H1 (cell line): Measurements from ENCODE around the gene PCNA. TPM values are rescaled to one million over a fixed set of nuclear protein-coding genes. Genes with fewer than 3 reads are reported as not detected.

ENCODE experiments used
- CTCF ChIA-PET: fragments of 300-600 bp; sonication (Branson Sonifier 250); formaldehyde crosslinking; loops from one replicate; lab custom pipeline; 2021; ENCODE audit not compliant: partially characterized antibody; lab: Charles Lee
- POLR2A ChIA-PET: fragments of 300-600 bp; sonication (Branson Sonifier 250); formaldehyde crosslinking; loops from one replicate; lab custom pipeline; 2021; ENCODE audit warnings: inconsistent platforms; ENCODE audit not compliant: partially characterized antibody; lab: Charles Lee
- DNase-seq, 2 experiments: peaks; one replicate each; pipeline versions ENCODE4 v3.0.0 to v3.0.0-alpha.2; 2010 to 2022; ENCODE audit warnings: low spot score in 2 of 2, low read depth in 1 of 2, mixed read lengths in 1 of 2
- FAIRE-seq: peaks from 2 replicates; lab custom pipeline; 2011; peaks lifted over from hg19 to GRCh38; lab: Jason Lieb, UNC
- H2AFZ ChIP-seq: 2 replicates; pipeline ENCODE4 v1.8.1; 2012; ENCODE audit warnings: low read length, inconsistent platforms
- H2AK5ac ChIP-seq: 2 replicates; pipeline ENCODE4 v1.6.1; 2013; ENCODE audit warnings: low read depth, low read length
- H2BK120ac ChIP-seq: replicated peaks from 2 replicates; pipeline ENCODE3; 2013; ENCODE audit warnings: low read depth, low read length, inconsistent platforms
- H2BK12ac ChIP-seq: 2 replicates; pipeline ENCODE4 v1.6.1; 2013; ENCODE audit warnings: low read depth, low read length
- H2BK15ac ChIP-seq: 2 replicates; pipeline ENCODE4 v1.6.1; 2013; ENCODE audit warnings: low read length
- H2BK20ac ChIP-seq: 2 replicates; pipeline ENCODE4 v1.6.1; 2013; ENCODE audit warnings: low read length
- H2BK5ac ChIP-seq: 2 replicates; pipeline ENCODE4 v1.6.1; 2013; ENCODE audit warnings: low read depth, low read length
- H3K14ac ChIP-seq: 2 replicates; pipeline ENCODE4 v1.6.1; 2013; ENCODE audit warnings: inconsistent platforms; ENCODE audit not compliant: insufficient read length
- H3K18ac ChIP-seq: 2 replicates; pipeline ENCODE4 v1.6.1; 2013; ENCODE audit warnings: low read length; ENCODE audit errors: extremely low read depth
- H3K23ac ChIP-seq: 2 replicates; pipeline ENCODE4 v1.6.1; 2013; ENCODE audit warnings: inconsistent platforms; ENCODE audit not compliant: insufficient read length
- H3K23me2 ChIP-seq: 2 replicates; pipeline ENCODE4 v1.6.1; 2013; ENCODE audit warnings: low read depth, low read length
- H3K27ac ChIP-seq: 2 replicates; pipeline ENCODE4 v1.6.1; 2011; ENCODE audit warnings: low read depth, low read length, inconsistent platforms
- H3K27me3 ChIP-seq, 4 experiments: replicated peaks in 1 of 4; 1 replicate in 1 of 4; 2 replicates in 3 of 4; pipeline versions ENCODE4 v1.6.1 to v1.8.1; 2011 to 2013; ENCODE audit warnings: low read length in 3 of 4, mild to moderate bottlenecking in 3 of 4, inconsistent platforms in 2 of 4, mixed read lengths in 2 of 4, moderate library complexity in 1 of 4; ENCODE audit not compliant: control insufficient read depth in 3 of 4, insufficient read depth in 3 of 4; ENCODE audit errors: extremely low read depth in 1 of 4
- H3K36me3 ChIP-seq, 4 experiments: 2 replicates each; pipeline versions ENCODE4 v1.6.1 to v1.8.1; 2011 to 2013; ENCODE audit warnings: mild to moderate bottlenecking in 4 of 4, low read length in 3 of 4, moderate library complexity in 2 of 4, control low read depth in 1 of 4, inconsistent platforms in 1 of 4; ENCODE audit not compliant: insufficient read depth in 4 of 4, control insufficient read depth in 2 of 4
- H3K4ac ChIP-seq: replicated peaks from 2 replicates; pipeline ENCODE3; 2013; ENCODE audit warnings: low read length, low read depth, mixed read lengths, inconsistent platforms; ENCODE audit not compliant: insufficient read length
- H3K4me1 ChIP-seq, 4 experiments: replicated peaks in 1 of 4; 1 replicate in 1 of 4; 2 replicates in 3 of 4; pipeline versions ENCODE4 v1.6.1 to v1.8.1; 2011 to 2013; ENCODE audit warnings: low read length in 3 of 4, inconsistent platforms in 2 of 4, mixed read lengths in 1 of 4; ENCODE audit not compliant: insufficient read depth in 4 of 4, control insufficient read depth in 3 of 4
- H3K4me2 ChIP-seq, 2 experiments: 2 replicates each; pipeline versions ENCODE4 v1.6.1 to v1.8.1; 2011 to 2013; ENCODE audit warnings: low read depth in 2 of 2, low read length in 2 of 2, control low read depth in 1 of 2, inconsistent platforms in 1 of 2, mild to moderate bottlenecking in 1 of 2; ENCODE audit not compliant: insufficient read depth in 1 of 2
- H3K4me3 ChIP-seq, 4 experiments: fragments of 200-600, 300-600 bp in 1 of 4; sonication (generic), shearing (Covaris generic), sonication (Bioruptor Twin) in 1 of 4; 2 replicates each; pipeline versions ENCODE4 v1.5.1 to v1.8.1; 2011 to 2016; ENCODE audit warnings: low read length in 4 of 4, low read depth in 3 of 4, control low read depth in 2 of 4, inconsistent platforms in 2 of 4, mild to moderate bottlenecking in 2 of 4, mixed read lengths in 1 of 4, moderate library complexity in 1 of 4; ENCODE audit not compliant: insufficient read depth in 2 of 4; ENCODE audit errors: extremely low read depth in 1 of 4
- H3K56ac ChIP-seq: replicated peaks from 2 replicates; pipeline ENCODE3; 2013; ENCODE audit warnings: low read depth, mild to moderate bottlenecking, mixed read lengths, low read length, inconsistent platforms; ENCODE audit not compliant: insufficient read length
- H3K79me1 ChIP-seq: 2 replicates; pipeline ENCODE4 v1.6.1; 2013; ENCODE audit warnings: low read depth, low read length, control low read depth
- H3K79me2 ChIP-seq, 2 experiments: 2 replicates each; pipeline versions ENCODE4 v1.6.1 to v1.8.1; 2012 to 2013; ENCODE audit warnings: low read length in 2 of 2, mild to moderate bottlenecking in 2 of 2, inconsistent platforms in 1 of 2; ENCODE audit not compliant: insufficient read depth in 2 of 2, control insufficient read depth in 1 of 2
- H3K9ac ChIP-seq, 4 experiments: replicated peaks in 1 of 4; 1 replicate in 1 of 4; 2 replicates in 3 of 4; pipeline versions ENCODE4 v1.6.1 to v1.8.1; 2011 to 2013; ENCODE audit warnings: low read depth in 3 of 4, low read length in 3 of 4, control low read depth in 2 of 4, mild to moderate bottlenecking in 2 of 4, moderate library complexity in 2 of 4, inconsistent platforms in 1 of 4; ENCODE audit errors: extremely low read depth in 1 of 4
- H3K9me3 ChIP-seq, 2 experiments: 2 replicates each; pipeline versions ENCODE4 v1.6.1 to v1.8.1; 2012 to 2013; ENCODE audit warnings: mild to moderate bottlenecking in 2 of 2, moderate library complexity in 2 of 2, control low read depth in 1 of 2, inconsistent platforms in 1 of 2, low read depth in 1 of 2, low read length in 1 of 2, mixed read lengths in 1 of 2; ENCODE audit not compliant: insufficient read depth in 2 of 2
- H4K20me1 ChIP-seq, 2 experiments: replicated peaks in 1 of 2; 2 replicates each; pipeline versions ENCODE3 to v1.8.1; 2011 to 2013; ENCODE audit warnings: inconsistent platforms in 2 of 2, low read length in 2 of 2, mild to moderate bottlenecking in 1 of 2; ENCODE audit not compliant: insufficient read depth in 2 of 2, control insufficient read depth in 1 of 2
- H4K5ac ChIP-seq: 2 replicates; pipeline ENCODE4 v1.6.1; 2013; ENCODE audit warnings: low read length, low read depth, mixed read lengths, inconsistent platforms; ENCODE audit not compliant: insufficient read length
- H4K8ac ChIP-seq: 2 replicates; pipeline ENCODE4 v1.8.0; 2013; ENCODE audit warnings: mild to moderate bottlenecking, moderate library complexity, low read length, inconsistent platforms; ENCODE audit not compliant: insufficient read depth; ENCODE audit errors: extremely low read depth
- H4K91ac ChIP-seq: replicated peaks from 2 replicates; pipeline ENCODE3; 2013; ENCODE audit warnings: low read length, mixed read lengths, inconsistent platforms; ENCODE audit not compliant: insufficient read length
- CHD2 ChIP-seq: IDR thresholded peaks from 2 replicates; pipeline ENCODE4 v1.6.1; 2012; ENCODE audit warnings: low read length, improper control_type of control experiment
- CTBP2 ChIP-seq: IDR thresholded peaks from 2 replicates; pipeline ENCODE4 v1.7.0; 2011; ENCODE audit warnings: borderline replicate concordance, mild to moderate bottlenecking, moderate library complexity, mixed read lengths, low read length; ENCODE audit not compliant: insufficient read depth, insufficient read length
- EGR1 ChIP-seq: IDR thresholded peaks from 2 replicates; pipeline ENCODE4 v1.6.1; 2011; ENCODE audit warnings: low read depth, low read length, borderline replicate concordance
- FOSL1 ChIP-seq: IDR thresholded peaks from 2 replicates; pipeline ENCODE4 v1.6.1; 2011; ENCODE audit warnings: mild to moderate bottlenecking, low read depth, low read length, moderate library complexity; ENCODE audit not compliant: insufficient read depth
- GTF2F1 ChIP-seq: IDR thresholded peaks from 2 replicates; pipeline ENCODE4 v1.6.1; 2012; ENCODE audit warnings: low read depth, low read length, improper control_type of control experiment, borderline replicate concordance
- HDAC2 ChIP-seq, 2 experiments: fragments of 300-600 bp in 1 of 2; sonication (generic) in 1 of 2; IDR thresholded peaks; 2 replicates each; pipeline ENCODE4 v1.6.1; 2011 to 2012; ENCODE audit warnings: low read depth in 2 of 2, low read length in 2 of 2, mild to moderate bottlenecking in 2 of 2, moderate library complexity in 2 of 2, borderline replicate concordance in 1 of 2, inconsistent platforms in 1 of 2
- JUND ChIP-seq: IDR thresholded peaks from 2 replicates; pipeline ENCODE4 v1.6.1; 2011; ENCODE audit warnings: mild to moderate bottlenecking, improper control_type of control experiment, low read length
- KDM4A ChIP-seq: IDR thresholded peaks from one replicate; pipeline ENCODE4 v1.7.1; 2012; ENCODE audit warnings: low read depth, mild to moderate bottlenecking, moderate library complexity, low read length, inconsistent platforms; ENCODE audit not compliant: severe bottlenecking
- NRF1 ChIP-seq: IDR thresholded peaks from 2 replicates; pipeline ENCODE4 v1.6.1; 2011; ENCODE audit warnings: mild to moderate bottlenecking, low read depth, low read length, improper control_type of control experiment
- PHF8 ChIP-seq: fragments of 200-600 bp; sonication (generic); conservative IDR thresholded peaks from 2 replicates; pipeline ENCODE4 v1.7.1; 2012; ENCODE audit warnings: low read depth, mild to moderate bottlenecking, inconsistent platforms, low read length, moderate library complexity
- RNF2 ChIP-seq: fragments of 200-900, 300-1000 bp; sonication (generic); IDR thresholded peaks from 2 replicates; pipeline ENCODE4 v1.7.1; 2016; ENCODE audit warnings: borderline replicate concordance, low read depth, mild to moderate bottlenecking, antibody characterized with exemption, low read length; ENCODE audit not compliant: poor library complexity, severe bottlenecking; ENCODE audit errors: missing control alignments
- SIRT6 ChIP-seq: IDR thresholded peaks from one replicate; pipeline ENCODE4 v1.7.1; 2012; ENCODE audit warnings: low read length, inconsistent platforms
- SIX5 ChIP-seq: IDR thresholded peaks from 2 replicates; pipeline ENCODE4 v1.6.1; 2011; ENCODE audit warnings: mild to moderate bottlenecking, low read depth, low read length
- ZNF274 ChIP-seq: IDR thresholded peaks from 2 replicates; pipeline ENCODE4 v1.7.0; 2012; ENCODE audit warnings: low read length, borderline replicate concordance; ENCODE audit errors: extremely low read depth
- WGBS, 2 experiments: shearing (Covaris generic) in 1 of 2; methylation state at CpG; one replicate each; pipeline versions ENCODE4 v1.1.6 to v1.1.7; 2013 to 2015; ENCODE audit warnings: low lambda C conversion rate in 2 of 2, mixed read lengths in 2 of 2, inconsistent platforms in 1 of 2, low coverage in 1 of 2, missing lambda C conversion rate in 1 of 2; ENCODE audit not compliant: insufficient replicate concordance in 2 of 2, insufficient coverage in 1 of 2, insufficient read length in 1 of 2; ENCODE audit errors: extremely low coverage in 1 of 2, missing lambda C conversion rate in 1 of 2; 5-methylcytosine and 5-hydroxymethylcytosine counted together
- polyA plus RNA-seq, 7 experiments: library from polyadenylated mRNA; depleted of rRNA in 3 of 7; stranded (reverse) in 5 of 7; unstranded in 2 of 7; fragments of >200 nt in 5 of 7; fragments of 200-250 nt in 2 of 7; gene quantifications; 1 replicate in 5 of 7; 2 replicates in 1 of 7; 4 replicates in 1 of 7; pipeline versions ENCODE4 v1.2.1 to v1.2.3, GENCODE V29; 2011 to 2013; ENCODE audit warnings: missing spikeins in 2 of 7, mixed read lengths in 2 of 7
- total RNA-seq: library from RNA; stranded (reverse); fragmentation: NEBNext Ultra II Directional; extraction: Animal tissue kit (Norgen Biotek cat#: 25700); gene quantifications from 2 replicates; pipeline ENCODE4 v1.2.1, GENCODE V29; 2021

PCNA gene
- total and polyA plus RNA-seq, 2 of the 8 experiments (the other 6 are each of a cell fraction or from before 2014, with no cell fraction given): 290 to 737 TPM

GRCh38 chr20:5085380-5085779 lies 34.4 kb downstream of the PCNA start:
- Histone ChIP-seq H2BK5ac (no peak overlapping the region), H3K79me1 (no peaks in the 10 kb centered on the region), H3K18ac (no peak overlapping the region), H3K4me3 (no peak overlapping the region), H2BK12ac (no peak overlapping the region), H3K27ac (no peak overlapping the region), H3K14ac (no peak overlapping the region), H3K27me3 (no peaks in the 10 kb centered on the region), H3K23me2 (no peaks in the 10 kb centered on the region), H3K4me1 (no peaks in the 10 kb centered on the region; a peak in 1 of 7 replicates), H3K4me2 (no peak overlapping the region), H4K20me1 (no peaks in the 10 kb centered on the region), H2AK5ac (no peak overlapping the region), H2BK15ac (no peak overlapping the region), H4K8ac (no peak overlapping the region), H3K4ac (no peak overlapping the region), H3K23ac (no peak overlapping the region), H3K36me3 (no peaks in the 10 kb centered on the region), H3K79me2 (no peaks in the 10 kb centered on the region), H2AFZ (no peak overlapping the region), H3K56ac (no peak overlapping the region), H3K9me3 (no peaks in the 10 kb centered on the region), H4K91ac (no peak overlapping the region), H2BK120ac (no peak overlapping the region), H2BK20ac (no peak overlapping the region), H3K9ac (no peak overlapping the region), H4K5ac (no peak overlapping the region)
- FAIRE-seq (no peak), DNase-seq (no peak)
- POLR2A ChIA-PET: interaction anchor here (1.1 kb wide), 1 partner anchor 25 kb away, joined by 3 read pairs; no protein-coding TSS in a partner anchor
- CTCF ChIA-PET: interaction anchor here (0.5 to 2.3 kb wide), 3 partner anchors 16 to 426 kb away, joined by 3 to 6 read pairs (median 3); no protein-coding TSS in a partner anchor
- WGBS, 2 experiments: 91% methylated on average over 4 of the region's 4 CpGs; no CpG with 5 or more reads in 1 of the 2 experiments
- TF ChIP-seq CTBP2 (no peak), GTF2F1 (no peak), KDM4A (no peak), RNF2 (no peak), PHF8 (no peak), SIRT6 (no peak), CHD2 (no peak), JUND (no peak), FOSL1 (no peak), NRF1 (no peak), HDAC2 (IDR thresholded peaks at IDR 0.05; ENCODE audit: borderline replicate concordance in 1 of 2, low read depth in 2 of 2, low read length in 2 of 2) (no peak), EGR1 (no peak), SIX5 (no peak), ZNF274 (no peak)
